Parathyroid adenoma (tissue), 2 donors: ENCODE results near the gene CORIN.

Experiments used
- H2AFZ ChIP-seq: fragments of 300-600 bp; sonication (generic); one replicate; pipeline ENCODE4 v1.7.0; 2017; ENCODE audit warnings: antibody characterized with exemption, mild to moderate bottlenecking
- H3K27ac ChIP-seq: fragments of 300-600 bp; sonication (generic); one replicate; pipeline ENCODE4 v1.7.0; 2017
- H3K27me3 ChIP-seq: fragments of 300-600 bp; sonication (generic); one replicate; pipeline ENCODE4 v1.7.0; 2017; ENCODE audit warnings: low read length; ENCODE audit not compliant: control insufficient read depth, insufficient read depth
- H3K36me3 ChIP-seq: fragments of 300-600 bp; sonication (generic); one replicate; pipeline ENCODE4 v1.7.0; 2017; ENCODE audit warnings: low read length; ENCODE audit not compliant: control insufficient read depth, insufficient read depth
- H3K4me1 ChIP-seq: fragments of 300-600 bp; sonication (generic); one replicate; pipeline ENCODE4 v1.7.0; 2017; ENCODE audit warnings: control low read depth
- H3K4me2 ChIP-seq: fragments of 300-600 bp; sonication (generic); one replicate; pipeline ENCODE4 v1.7.0; 2017; ENCODE audit warnings: low read length
- H3K4me3 ChIP-seq: fragments of 300-600 bp; sonication (generic); one replicate; pipeline ENCODE4 v1.7.0; 2017; ENCODE audit warnings: low read depth, low read length
- H3K79me2 ChIP-seq: fragments of 300-600 bp; sonication (generic); one replicate; pipeline ENCODE4 v1.7.0; 2017; ENCODE audit warnings: control low read depth
- H3K9ac ChIP-seq: fragments of 300-600 bp; sonication (generic); one replicate; pipeline ENCODE4 v1.7.0; 2017; ENCODE audit warnings: mild to moderate bottlenecking
- H3K9me3 ChIP-seq: fragments of 300-600 bp; sonication (generic); one replicate; pipeline ENCODE4 v1.7.0; 2017; ENCODE audit warnings: low read length; ENCODE audit not compliant: control insufficient read depth
- CTCF ChIP-seq: fragments of 300-600 bp; sonication (generic); IDR thresholded peaks from one replicate; pipeline ENCODE4 v1.7.0; 2017; ENCODE audit warnings: antibody characterized with exemption, mild to moderate bottlenecking
- donor health status: primary hyperparathyroidism.

The CORIN gene

GRCh38 chr4:47737326-47737725 is 100.5 kb downstream of the CORIN start:
- Histone ChIP-seq H2AFZ (no peak overlapping the region), H3K36me3 (no peaks in the 10 kb centered on the region), H3K27ac (no peak overlapping the region), H3K27me3 (no peaks in the 10 kb centered on the region), H3K9ac (no peak overlapping the region), H3K4me3 (no peak overlapping the region), H3K4me2 (no peak overlapping the region), H3K79me2 (no peaks in the 10 kb centered on the region), H3K9me3 (no peaks in the 10 kb centered on the region), H3K4me1 (no peaks in the 10 kb centered on the region)
- TF ChIP-seq CTCF = no peak

- no peaks in the 10 kb centered on the region for H3K9me3 ChIP-seq
- H3K27ac ChIP-seq = no peak overlapping the region
- H3K36me3 ChIP-seq = no peaks in the 10 kb centered on the region
- no peaks in the 10 kb centered on the region for H3K4me1 ChIP-seq
- no peaks in the 10 kb centered on the region for H3K27me3 ChIP-seq
- no peak overlapping the region for H3K4me2 ChIP-seq
- TF ChIP-seq CTCF = no peak
- no peaks in the 10 kb centered on the region for H3K79me2 ChIP-seq
- no peak overlapping the region for H3K4me3 ChIP-seq
- H3K9ac ChIP-seq = no peak overlapping the region
- no peak overlapping the region for H2AFZ ChIP-seq
Observed at GRCh38 chr4:47736555-47736954, 101.3 kb downstream of the CORIN start.

- Histone ChIP-seq H2AFZ (no peak overlapping the region), H3K27me3 (no peaks in the 10 kb centered on the region), H3K4me3 (no peak overlapping the region), H3K27ac (no peak overlapping the region), H3K9me3 (no peaks in the 10 kb centered on the region), H3K36me3 (no peaks in the 10 kb centered on the region), H3K9ac (no peak overlapping the region), H3K4me1 (no peaks in the 10 kb centered on the region), H3K79me2 (no peaks in the 10 kb centered on the region), H3K4me2 (no peak overlapping the region)
- TF ChIP-seq CTCF = no peak
Observed at GRCh38 chr4:47736146-47736545, 101.7 kb downstream of the CORIN start.

- no peak for TF ChIP-seq CTCF
- peaks cover 6% of the 10 kb centered on the region for H3K4me1 ChIP-seq
- H3K27me3 ChIP-seq = no peaks in the 10 kb centered on the region
- H3K27ac ChIP-seq = no peak overlapping the region
- H3K79me2 ChIP-seq = no peaks in the 10 kb centered on the region
- H2AFZ ChIP-seq = no peak overlapping the region
- H3K9ac ChIP-seq = no peak overlapping the region
- H3K36me3 ChIP-seq = no peaks in the 10 kb centered on the region
- H3K4me3 ChIP-seq = no peak overlapping the region
- H3K9me3 ChIP-seq = no peaks in the 10 kb centered on the region
- H3K4me2 ChIP-seq = no peak overlapping the region
Observed at GRCh38 chr4:47733302-47734175, 104.3 kb downstream of the CORIN start.

GRCh38 chr4:47731182-47731581 is 106.7 kb downstream of the CORIN start:
- Histone ChIP-seq H3K4me2 (no peak overlapping the region), H3K27ac (no peak overlapping the region), H3K9me3 (no peaks in the 10 kb centered on the region), H3K9ac (no peak overlapping the region), H3K27me3 (no peaks in the 10 kb centered on the region), H3K4me1 (peaks cover 6% of the 10 kb centered on the region), H3K79me2 (no peaks in the 10 kb centered on the region), H2AFZ (no peak overlapping the region), H3K4me3 (no peak overlapping the region), H3K36me3 (no peaks in the 10 kb centered on the region)
- no peak for TF ChIP-seq CTCF
